ENCODE data around the gene PIK3CD. TPM values are rescaled to one million over a fixed set of nuclear protein-coding genes. Genes with fewer than 3 reads are reported as not detected.

The PIK3CD gene
- total and polyA plus RNA-seq, 12 donors = 1.3 to 16.4 (median 9.1) TPM

DNA sequence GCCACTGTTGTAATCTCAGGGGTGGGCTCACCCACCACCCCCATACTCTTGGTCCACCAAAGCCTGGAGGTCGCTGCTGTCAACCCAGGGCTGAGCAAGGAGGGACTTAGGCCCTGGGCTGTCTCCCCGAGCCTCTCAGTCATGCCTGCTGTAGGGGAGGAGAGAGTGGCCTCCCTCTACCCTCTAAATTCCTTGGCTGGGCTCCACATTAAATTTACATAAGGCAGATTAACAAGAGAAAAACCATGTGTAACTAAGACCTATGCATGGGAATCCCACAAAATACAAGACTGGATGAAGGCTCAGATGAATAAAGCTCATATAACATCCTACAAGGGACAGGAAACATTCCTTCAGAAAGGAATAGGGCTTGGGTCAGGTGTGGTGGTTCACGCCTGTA, 1.8 kb upstream of the PIK3CD start:
- DNase-seq = no peak
- H3K36me3 ChIP-seq (replicated peaks in 1 of 2) = no peaks in the 10 kb centered on the region
- no peaks in the 10 kb centered on the region for H3K9me3 ChIP-seq (replicated peaks in 1 of 3)
- H3K27ac ChIP-seq = no peak overlapping the region
- intact Hi-C loops (cut with DNase I) = no loop called here
- H3K4me3 ChIP-seq = no peak overlapping the region
- peaks cover 0 to 8% of the 10 kb centered on the region in 2 donors for H3K4me1 ChIP-seq (replicated peaks in 1 of 2)
- peaks cover 29% of the 10 kb centered on the region for H3K27me3 ChIP-seq
- no peak for TF ChIP-seq POLR2A (IDR thresholded peaks at IDR 0.05)
- TF ChIP-seq, protein P1, sequence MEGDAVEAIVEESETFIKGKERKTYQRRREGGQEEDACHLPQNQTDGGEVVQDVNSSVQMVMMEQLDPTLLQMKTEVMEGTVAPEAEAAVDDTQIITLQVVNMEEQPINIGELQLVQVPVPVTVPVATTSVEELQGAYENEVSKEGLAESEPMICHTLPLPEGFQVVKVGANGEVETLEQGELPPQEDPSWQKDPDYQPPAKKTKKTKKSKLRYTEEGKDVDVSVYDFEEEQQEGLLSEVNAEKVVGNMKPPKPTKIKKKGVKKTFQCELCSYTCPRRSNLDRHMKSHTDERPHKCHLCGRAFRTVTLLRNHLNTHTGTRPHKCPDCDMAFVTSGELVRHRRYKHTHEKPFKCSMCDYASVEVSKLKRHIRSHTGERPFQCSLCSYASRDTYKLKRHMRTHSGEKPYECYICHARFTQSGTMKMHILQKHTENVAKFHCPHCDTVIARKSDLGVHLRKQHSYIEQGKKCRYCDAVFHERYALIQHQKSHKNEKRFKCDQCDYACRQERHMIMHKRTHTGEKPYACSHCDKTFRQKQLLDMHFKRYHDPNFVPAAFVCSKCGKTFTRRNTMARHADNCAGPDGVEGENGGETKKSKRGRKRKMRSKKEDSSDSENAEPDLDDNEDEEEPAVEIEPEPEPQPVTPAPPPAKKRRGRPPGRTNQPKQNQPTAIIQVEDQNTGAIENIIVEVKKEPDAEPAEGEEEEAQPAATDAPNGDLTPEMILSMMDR (IDR thresholded peaks at IDR 0.05) = no peak
- WGBS, 4 donors = 44 to 91% (median 80%) methylated on average over 1 to 3 of the region's 3 CpGs

DNA sequence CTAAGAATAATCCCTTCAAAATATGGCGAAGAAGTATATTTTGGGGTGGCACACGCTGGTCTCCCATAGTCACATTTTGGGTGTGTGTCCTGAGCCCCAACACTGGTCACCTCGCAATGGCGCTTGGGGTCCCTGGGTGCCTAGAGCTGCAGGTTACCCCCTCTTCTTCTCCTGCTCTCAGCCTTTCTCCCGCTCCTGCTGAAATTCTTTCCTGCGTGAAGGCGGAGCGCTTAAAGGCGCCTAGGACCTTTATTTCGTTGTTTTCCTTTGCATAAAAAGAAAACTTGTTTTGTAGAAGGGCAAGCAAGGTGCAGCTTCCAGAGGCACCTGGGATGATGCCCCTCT, 339 bp upstream of the PIK3CD start:
- H3K4me1 ChIP-seq (replicated peaks in 1 of 2) = peaks cover 0 to 8% of the 10 kb centered on the region in 2 donors
- H3K9me3 ChIP-seq (replicated peaks in 1 of 3) = no peaks in the 10 kb centered on the region
- H3K36me3 ChIP-seq (replicated peaks in 1 of 2) = no peaks in the 10 kb centered on the region
- no peak for DNase-seq
- H3K27ac ChIP-seq = no peak overlapping the region
- TF ChIP-seq, protein P1 (IDR thresholded peaks at IDR 0.05) = no peak
- TF ChIP-seq POLR2A (IDR thresholded peaks at IDR 0.05) = no peak
- H3K4me3 ChIP-seq = peak overlapping the region in 1 of 4 donors; percentile 54
- 19 to 33% (median 25%) methylated on average over 10 of the region's 10 CpGs for WGBS, 4 donors
- H3K27me3 ChIP-seq = peaks cover 29% of the 10 kb centered on the region
- intact Hi-C loops (cut with DNase I) = no loop called here

DNA sequence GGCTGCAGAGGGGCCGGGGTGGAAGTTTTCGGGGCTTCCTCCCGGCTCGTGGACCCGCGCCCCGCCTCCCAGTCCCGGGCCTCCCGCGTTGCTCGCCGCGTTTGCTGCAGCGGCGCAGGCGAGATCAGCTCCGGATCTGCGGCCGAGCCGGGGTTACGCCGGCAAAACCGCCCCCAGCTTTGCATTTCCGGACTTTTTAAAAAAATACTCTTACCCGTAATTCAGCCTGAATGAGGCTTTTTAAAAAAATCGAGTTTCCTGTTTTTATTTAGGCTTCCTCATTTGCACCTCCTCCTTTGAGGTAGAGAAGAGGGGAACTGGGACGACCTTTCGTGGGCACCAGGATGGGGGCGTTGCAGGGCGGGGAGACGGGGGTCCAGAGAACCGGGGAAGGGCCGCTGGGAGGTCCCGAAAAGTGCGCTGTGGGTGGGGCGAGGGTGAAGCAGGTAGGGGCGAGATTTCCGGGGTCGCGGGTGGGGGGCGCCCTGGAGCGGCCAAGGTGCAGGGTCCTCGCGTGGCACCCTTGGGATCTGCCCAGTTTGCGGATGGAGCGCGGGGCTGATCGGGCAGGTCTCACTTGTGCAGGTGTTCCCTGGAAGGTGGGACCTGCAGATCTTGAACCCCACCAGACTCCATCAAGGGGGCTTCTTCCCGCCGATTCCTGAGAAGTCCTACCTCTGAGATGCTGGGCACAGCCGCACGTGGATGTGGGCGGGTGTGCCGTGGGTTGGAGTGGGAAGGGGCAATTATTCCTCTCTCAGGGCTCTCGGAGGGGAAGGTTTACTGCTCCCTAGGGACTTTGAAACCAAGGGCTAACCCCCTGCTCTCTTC, 1.1 kb downstream of the PIK3CD start:
- H3K36me3 ChIP-seq (replicated peaks in 1 of 2) = no peaks in the 10 kb centered on the region
- H3K4me1 ChIP-seq (replicated peaks in 1 of 2) = peaks cover 0 to 8% of the 10 kb centered on the region in 2 donors
- intact Hi-C loops (cut with DNase I) = no loop called here
- DNase-seq = peak in 1 of 7 donors; percentile 21
- H3K27me3 ChIP-seq = peaks cover 29% of the 10 kb centered on the region
- peak overlapping the region in 4 of 5 donors; percentile 10 to 78 (median 42) for H3K27ac ChIP-seq
- WGBS, 4 donors = 5 to 16% (median 7%) methylated on average over 30 to 55 of the region's 55 CpGs
- TF ChIP-seq, protein P1 (IDR thresholded peaks at IDR 0.05) = no peak
- no peak for TF ChIP-seq POLR2A (IDR thresholded peaks at IDR 0.05)
- H3K9me3 ChIP-seq (replicated peaks in 1 of 3) = no peaks in the 10 kb centered on the region
- H3K4me3 ChIP-seq = peak overlapping the region in 1 of 4 donors; percentile 54

DNA sequence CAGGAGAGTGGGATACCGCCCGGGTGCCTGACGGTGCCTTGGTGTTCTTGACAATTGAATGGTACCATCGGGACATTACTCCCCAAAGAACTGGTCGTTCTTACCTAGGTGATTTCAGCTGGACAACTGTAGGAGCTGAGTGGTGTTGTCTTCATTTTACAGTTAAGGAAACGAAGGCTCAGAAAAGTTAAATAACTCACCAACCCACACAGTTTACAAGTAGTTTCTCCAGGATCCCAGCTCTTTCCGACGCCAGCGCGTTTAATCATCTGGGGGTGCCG, 1.6 kb downstream of the PIK3CD start:
- peaks cover 29% of the 10 kb centered on the region for H3K27me3 ChIP-seq

More for the DNA sequence above, 1.6 kb downstream of the PIK3CD start:
- DNase-seq = no peak
- intact Hi-C loops (cut with DNase I) = no loop called here
- WGBS, 4 donors = 38 to 46% (median 40%) methylated on average over 8 to 11 of the region's 11 CpGs
- H3K9me3 ChIP-seq (replicated peaks in 1 of 3) = no peaks in the 10 kb centered on the region
- no peak overlapping the region for H3K27ac ChIP-seq
- H3K4me3 ChIP-seq = peak overlapping the region in 1 of 4 donors; percentile 54
- H3K36me3 ChIP-seq (replicated peaks in 1 of 2) = no peaks in the 10 kb centered on the region
- TF ChIP-seq POLR2A (IDR thresholded peaks at IDR 0.05) = no peak
- TF ChIP-seq, protein P1 (IDR thresholded peaks at IDR 0.05) = no peak
- H3K4me1 ChIP-seq (replicated peaks in 1 of 2) = peaks cover 0 to 8% of the 10 kb centered on the region in 2 donors
